ENCODE data around the gene FURIN. TPM values are rescaled to one million over a fixed set of nuclear protein-coding genes. Genes with fewer than 3 reads are reported as not detected.

Gene FURIN
- total RNA-seq, 1 experiment from 2014 or later, result 62.0 TPM

DNA sequence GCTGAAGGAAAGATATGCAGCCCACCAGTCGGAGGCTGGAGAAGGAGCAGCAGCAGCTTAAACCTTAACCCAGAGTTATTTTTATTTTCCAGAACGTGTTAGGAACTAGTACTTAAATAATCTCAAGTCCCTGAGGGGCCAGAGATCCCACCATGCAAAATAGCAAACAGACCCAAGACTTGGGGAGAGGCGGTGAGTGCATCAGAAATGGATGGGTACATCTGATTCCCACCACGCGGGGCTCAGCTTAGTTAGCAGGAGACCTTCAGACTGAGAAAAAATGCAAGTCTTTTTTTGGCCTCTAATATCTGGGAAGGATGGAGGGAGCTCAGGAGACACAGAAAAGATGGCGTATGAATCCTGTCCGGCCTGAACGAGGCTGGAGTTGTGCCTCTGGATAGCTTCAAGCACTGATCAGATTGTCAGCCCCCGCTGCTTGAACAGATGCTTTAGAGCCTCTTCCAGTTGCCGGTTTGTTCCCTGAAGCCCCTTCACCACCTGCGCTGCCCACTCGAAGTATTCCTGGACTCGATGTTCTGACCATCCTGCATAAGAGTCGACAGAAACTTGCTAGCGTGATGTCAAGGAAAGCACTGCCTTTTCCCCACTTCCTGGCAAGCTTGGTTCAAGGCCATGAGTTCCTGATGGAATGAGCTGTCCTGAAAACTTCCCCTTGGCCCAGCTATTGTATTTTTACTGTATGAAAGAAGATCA is 62.6 kb downstream of the FURIN start:
- TF ChIP-seq, protein P1, sequence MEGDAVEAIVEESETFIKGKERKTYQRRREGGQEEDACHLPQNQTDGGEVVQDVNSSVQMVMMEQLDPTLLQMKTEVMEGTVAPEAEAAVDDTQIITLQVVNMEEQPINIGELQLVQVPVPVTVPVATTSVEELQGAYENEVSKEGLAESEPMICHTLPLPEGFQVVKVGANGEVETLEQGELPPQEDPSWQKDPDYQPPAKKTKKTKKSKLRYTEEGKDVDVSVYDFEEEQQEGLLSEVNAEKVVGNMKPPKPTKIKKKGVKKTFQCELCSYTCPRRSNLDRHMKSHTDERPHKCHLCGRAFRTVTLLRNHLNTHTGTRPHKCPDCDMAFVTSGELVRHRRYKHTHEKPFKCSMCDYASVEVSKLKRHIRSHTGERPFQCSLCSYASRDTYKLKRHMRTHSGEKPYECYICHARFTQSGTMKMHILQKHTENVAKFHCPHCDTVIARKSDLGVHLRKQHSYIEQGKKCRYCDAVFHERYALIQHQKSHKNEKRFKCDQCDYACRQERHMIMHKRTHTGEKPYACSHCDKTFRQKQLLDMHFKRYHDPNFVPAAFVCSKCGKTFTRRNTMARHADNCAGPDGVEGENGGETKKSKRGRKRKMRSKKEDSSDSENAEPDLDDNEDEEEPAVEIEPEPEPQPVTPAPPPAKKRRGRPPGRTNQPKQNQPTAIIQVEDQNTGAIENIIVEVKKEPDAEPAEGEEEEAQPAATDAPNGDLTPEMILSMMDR (IDR thresholded peaks at IDR 0.05), result no peak
- TF ChIP-seq, protein P2, sequence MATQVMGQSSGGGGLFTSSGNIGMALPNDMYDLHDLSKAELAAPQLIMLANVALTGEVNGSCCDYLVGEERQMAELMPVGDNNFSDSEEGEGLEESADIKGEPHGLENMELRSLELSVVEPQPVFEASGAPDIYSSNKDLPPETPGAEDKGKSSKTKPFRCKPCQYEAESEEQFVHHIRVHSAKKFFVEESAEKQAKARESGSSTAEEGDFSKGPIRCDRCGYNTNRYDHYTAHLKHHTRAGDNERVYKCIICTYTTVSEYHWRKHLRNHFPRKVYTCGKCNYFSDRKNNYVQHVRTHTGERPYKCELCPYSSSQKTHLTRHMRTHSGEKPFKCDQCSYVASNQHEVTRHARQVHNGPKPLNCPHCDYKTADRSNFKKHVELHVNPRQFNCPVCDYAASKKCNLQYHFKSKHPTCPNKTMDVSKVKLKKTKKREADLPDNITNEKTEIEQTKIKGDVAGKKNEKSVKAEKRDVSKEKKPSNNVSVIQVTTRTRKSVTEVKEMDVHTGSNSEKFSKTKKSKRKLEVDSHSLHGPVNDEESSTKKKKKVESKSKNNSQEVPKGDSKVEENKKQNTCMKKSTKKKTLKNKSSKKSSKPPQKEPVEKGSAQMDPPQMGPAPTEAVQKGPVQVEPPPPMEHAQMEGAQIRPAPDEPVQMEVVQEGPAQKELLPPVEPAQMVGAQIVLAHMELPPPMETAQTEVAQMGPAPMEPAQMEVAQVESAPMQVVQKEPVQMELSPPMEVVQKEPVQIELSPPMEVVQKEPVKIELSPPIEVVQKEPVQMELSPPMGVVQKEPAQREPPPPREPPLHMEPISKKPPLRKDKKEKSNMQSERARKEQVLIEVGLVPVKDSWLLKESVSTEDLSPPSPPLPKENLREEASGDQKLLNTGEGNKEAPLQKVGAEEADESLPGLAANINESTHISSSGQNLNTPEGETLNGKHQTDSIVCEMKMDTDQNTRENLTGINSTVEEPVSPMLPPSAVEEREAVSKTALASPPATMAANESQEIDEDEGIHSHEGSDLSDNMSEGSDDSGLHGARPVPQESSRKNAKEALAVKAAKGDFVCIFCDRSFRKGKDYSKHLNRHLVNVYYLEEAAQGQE (IDR thresholded peaks at IDR 0.05; ENCODE audit: insufficient read depth in 1 of 2, low read depth in 2 of 2, low read length in 1 of 2), result no peak
- TF ChIP-seq POLR2AphosphoS5 (IDR thresholded peaks at IDR 0.05; ENCODE audit: low read depth, low read length), result no peak
- TF ChIP-seq TCF7L2 (IDR thresholded peaks at IDR 0.05; ENCODE audit: low read depth, low read length), result peak; percentile 45; the same call in 1 of the 2 replicates
- in situ Hi-C loops (cut with HindIII; ENCODE audit: low pct_unique_long_range_greater_than_20kb, low sequenced_read_pairs) (no loop called here), intact Hi-C loops (cut with micrococcal nuclease; ENCODE audit: unreplicated experiment) (no loop called here)
- H3K27me3 ChIP-seq (ENCODE audit: control insufficient read depth, insufficient read depth, low read length), result no peaks in the 10 kb centered on the region
- H3K4me1 ChIP-seq (ENCODE audit: control insufficient read depth, insufficient read depth, low read length), result peaks cover 23% of the 10 kb centered on the region
- peak overlapping the region; percentile 76 to 78 for H3K4me3 ChIP-seq (ENCODE audit: low read depth in 2 of 2, low read length in 2 of 2)
- DNase-seq (ENCODE audit: low read depth, low spot score) (no peak), ATAC-seq (no peak)
- CTCF ChIA-PET, result interaction anchor here (0.6 to 3.1 kb wide), 12 partner anchors 9 to 936 kb away, joined by 3 to 16 read pairs (median 4); partner anchors contain the start of genes BLM and MAN2A2
- POLR2A ChIA-PET, result interaction anchor here (0.6 to 1.3 kb wide), 2 partner anchors 24 to 960 kb away, joined by 5 to 7 read pairs; partner anchors contain the start of gene RCCD1
- peaks cover 2% of the 10 kb centered on the region; the same call in 1 of the 2 replicates for H3K36me3 ChIP-seq (ENCODE audit: control insufficient read depth, insufficient read depth, low read length)
- H3K27ac ChIP-seq (ENCODE audit: low read length), result peak overlapping the region; percentile 99
- no TSS peak for BruUV-seq (replicated peaks)
- H3K9me3 ChIP-seq (ENCODE audit: control insufficient read depth, insufficient read depth, low read depth, low read length), result no peaks in the 10 kb centered on the region

DNA sequence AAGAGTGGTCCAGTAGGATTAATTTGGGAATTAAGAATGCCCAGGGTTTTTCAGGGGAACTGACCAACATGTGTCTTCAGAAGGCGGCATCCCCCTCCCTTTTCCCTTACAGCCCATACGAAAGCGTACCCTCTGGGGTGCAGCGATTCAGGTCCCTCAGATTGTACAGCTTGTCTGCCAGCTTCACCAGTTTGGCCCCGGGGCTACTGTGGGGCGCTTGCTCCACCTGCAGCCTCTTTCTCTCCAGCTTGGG is 63.1 kb downstream of the FURIN start:
- TF ChIP-seq, protein P2 (IDR thresholded peaks at IDR 0.05; ENCODE audit: insufficient read depth in 1 of 2, low read depth in 2 of 2, low read length in 1 of 2), result no peak
- TF ChIP-seq, protein P1 (IDR thresholded peaks at IDR 0.05), result 0 out of 2 replicates have a peak, but pooled peaks have one; percentile 60
- TF ChIP-seq POLR2AphosphoS5 (IDR thresholded peaks at IDR 0.05; ENCODE audit: low read depth, low read length), result no peak
- no peak for TF ChIP-seq SIN3A (IDR thresholded peaks at IDR 0.05; ENCODE audit: borderline replicate concordance, insufficient read depth, low read depth, low read length)
- DNase-seq (ENCODE audit: low read depth, low spot score) (no peak), ATAC-seq (no peak)
- Histone ChIP-seq H3K27ac (ENCODE audit: low read length) (peak overlapping the region; percentile 99), H3K9me3 (ENCODE audit: control insufficient read depth, insufficient read depth, low read depth, low read length) (no peaks in the 10 kb centered on the region), H3K4me3 (ENCODE audit: low read depth in 2 of 2, low read length in 2 of 2) (peak overlapping the region; percentile 76 to 78), H3K4me1 (ENCODE audit: control insufficient read depth, insufficient read depth, low read length) (peaks cover 28% of the 10 kb centered on the region), H3K27me3 (ENCODE audit: control insufficient read depth, insufficient read depth, low read length) (no peaks in the 10 kb centered on the region), H3K36me3 (ENCODE audit: control insufficient read depth, insufficient read depth, low read length) (peaks cover 2% of the 10 kb centered on the region; the same call in 1 of the 2 replicates)
- POLR2A ChIA-PET, result no interaction called here
- in situ Hi-C loops (cut with HindIII; ENCODE audit: low pct_unique_long_range_greater_than_20kb, low sequenced_read_pairs), result no loop called here
- CTCF ChIA-PET, result interaction anchor here (0.6 to 3.1 kb wide), 14 partner anchors 9 to 936 kb away, joined by 3 to 16 read pairs (median 4); partner anchors contain the start of genes BLM and MAN2A2
- BruUV-seq (replicated peaks), result no TSS peak
- intact Hi-C loops (cut with micrococcal nuclease; ENCODE audit: unreplicated experiment), result no loop called here
